Measurements from ENCODE around the gene TEAD1.

DNA sequence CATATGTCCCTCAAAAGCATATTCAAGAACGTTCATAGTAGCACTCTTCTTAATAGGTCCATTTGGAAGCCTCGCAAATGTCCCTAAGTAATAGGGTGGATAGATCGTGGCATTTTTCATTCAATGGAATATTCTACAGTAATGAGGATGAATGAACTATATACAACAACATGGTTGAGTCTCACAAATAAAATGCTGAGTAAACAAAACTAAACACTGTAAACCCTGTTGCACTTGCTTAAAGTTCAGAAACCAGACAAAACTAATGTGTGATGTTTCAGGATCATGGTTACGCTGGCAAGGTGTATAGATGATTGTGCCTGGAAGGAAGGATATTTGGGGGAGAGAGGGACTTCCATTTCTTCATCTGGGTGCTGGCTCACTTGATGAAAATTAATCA is 244.4 kb downstream of the TEAD1 start:
- no peak for TF ChIP-seq POLR2A (IDR thresholded peaks at IDR 0.05)
- TF ChIP-seq, protein P1, sequence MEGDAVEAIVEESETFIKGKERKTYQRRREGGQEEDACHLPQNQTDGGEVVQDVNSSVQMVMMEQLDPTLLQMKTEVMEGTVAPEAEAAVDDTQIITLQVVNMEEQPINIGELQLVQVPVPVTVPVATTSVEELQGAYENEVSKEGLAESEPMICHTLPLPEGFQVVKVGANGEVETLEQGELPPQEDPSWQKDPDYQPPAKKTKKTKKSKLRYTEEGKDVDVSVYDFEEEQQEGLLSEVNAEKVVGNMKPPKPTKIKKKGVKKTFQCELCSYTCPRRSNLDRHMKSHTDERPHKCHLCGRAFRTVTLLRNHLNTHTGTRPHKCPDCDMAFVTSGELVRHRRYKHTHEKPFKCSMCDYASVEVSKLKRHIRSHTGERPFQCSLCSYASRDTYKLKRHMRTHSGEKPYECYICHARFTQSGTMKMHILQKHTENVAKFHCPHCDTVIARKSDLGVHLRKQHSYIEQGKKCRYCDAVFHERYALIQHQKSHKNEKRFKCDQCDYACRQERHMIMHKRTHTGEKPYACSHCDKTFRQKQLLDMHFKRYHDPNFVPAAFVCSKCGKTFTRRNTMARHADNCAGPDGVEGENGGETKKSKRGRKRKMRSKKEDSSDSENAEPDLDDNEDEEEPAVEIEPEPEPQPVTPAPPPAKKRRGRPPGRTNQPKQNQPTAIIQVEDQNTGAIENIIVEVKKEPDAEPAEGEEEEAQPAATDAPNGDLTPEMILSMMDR (IDR thresholded peaks at IDR 0.05): no peak
- TF ChIP-seq POLR2AphosphoS5 (IDR thresholded peaks at IDR 0.05): no peak
